ENCODE data around the gene FBXO47.

GRCh38 chr17:38897671-38898290 lies 69.4 kb downstream of the FBXO47 start:
- TF ChIP-seq CTCF (IDR thresholded peaks at IDR 0.05) (no peak), EZH2 (IDR thresholded peaks at IDR 0.05) (no peak), EZH2phosphoT487 (IDR thresholded peaks at IDR 0.05) (no peak)
